ENCODE results near the gene BTN2A1.

Gene BTN2A1

GRCh38 chr6:26445934-26446667, 11.7 kb upstream of the BTN2A1 start:
- H3K27me3 ChIP-seq (ENCODE audit: control insufficient read depth, low read length) = no peaks in the 10 kb centered on the region
- no peak overlapping the region for H3K27ac ChIP-seq (ENCODE audit: low read depth, low read length)
- H3K4me1 ChIP-seq (ENCODE audit: control insufficient read depth, low read length) = no peaks in the 10 kb centered on the region
- H3K36me3 ChIP-seq (ENCODE audit: control insufficient read depth, low read length) = no peaks in the 10 kb centered on the region
- H3K4me2 ChIP-seq (ENCODE audit: low read length) = no peak overlapping the region
- no peaks in the 10 kb centered on the region for H3K79me2 ChIP-seq (ENCODE audit: control insufficient read depth, low read length)
- TF ChIP-seq EZH2phosphoT487 (IDR thresholded peaks at IDR 0.05; ENCODE audit: borderline replicate concordance, low read length) = no peak
- TF ChIP-seq, protein P1, sequence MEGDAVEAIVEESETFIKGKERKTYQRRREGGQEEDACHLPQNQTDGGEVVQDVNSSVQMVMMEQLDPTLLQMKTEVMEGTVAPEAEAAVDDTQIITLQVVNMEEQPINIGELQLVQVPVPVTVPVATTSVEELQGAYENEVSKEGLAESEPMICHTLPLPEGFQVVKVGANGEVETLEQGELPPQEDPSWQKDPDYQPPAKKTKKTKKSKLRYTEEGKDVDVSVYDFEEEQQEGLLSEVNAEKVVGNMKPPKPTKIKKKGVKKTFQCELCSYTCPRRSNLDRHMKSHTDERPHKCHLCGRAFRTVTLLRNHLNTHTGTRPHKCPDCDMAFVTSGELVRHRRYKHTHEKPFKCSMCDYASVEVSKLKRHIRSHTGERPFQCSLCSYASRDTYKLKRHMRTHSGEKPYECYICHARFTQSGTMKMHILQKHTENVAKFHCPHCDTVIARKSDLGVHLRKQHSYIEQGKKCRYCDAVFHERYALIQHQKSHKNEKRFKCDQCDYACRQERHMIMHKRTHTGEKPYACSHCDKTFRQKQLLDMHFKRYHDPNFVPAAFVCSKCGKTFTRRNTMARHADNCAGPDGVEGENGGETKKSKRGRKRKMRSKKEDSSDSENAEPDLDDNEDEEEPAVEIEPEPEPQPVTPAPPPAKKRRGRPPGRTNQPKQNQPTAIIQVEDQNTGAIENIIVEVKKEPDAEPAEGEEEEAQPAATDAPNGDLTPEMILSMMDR (IDR thresholded peaks at IDR 0.05; ENCODE audit: low read depth, low read length, poor library complexity, severe bottlenecking) = no peak
- H3K9me3 ChIP-seq (ENCODE audit: control insufficient read depth, insufficient read depth, low read length) = no peaks in the 10 kb centered on the region
- H3F3A ChIP-seq (ENCODE audit: control insufficient read depth, insufficient read depth) = no peaks in the 10 kb centered on the region
- H3K4me3 ChIP-seq (ENCODE audit: low read length) = no peak overlapping the region
- H3K9me2 ChIP-seq (replicated peaks; ENCODE audit: control insufficient read depth, low read length) = no peaks in the 10 kb centered on the region
- H4K20me1 ChIP-seq (ENCODE audit: control insufficient read depth, insufficient read depth, low read depth, low read length) = no peaks in the 10 kb centered on the region

- H3K27ac ChIP-seq (ENCODE audit: low read depth, low read length) = no peak overlapping the region
- H3K9me3 ChIP-seq (ENCODE audit: control insufficient read depth, insufficient read depth, low read length) = no peaks in the 10 kb centered on the region
- H3K4me3 ChIP-seq (ENCODE audit: low read length) = no peak overlapping the region
- no peaks in the 10 kb centered on the region for H3K79me2 ChIP-seq (ENCODE audit: control insufficient read depth, low read length)
- no peaks in the 10 kb centered on the region for H4K20me1 ChIP-seq (ENCODE audit: control insufficient read depth, insufficient read depth, low read depth, low read length)
- H3K9me2 ChIP-seq (replicated peaks; ENCODE audit: control insufficient read depth, low read length) = no peaks in the 10 kb centered on the region
- no peaks in the 10 kb centered on the region for H3K27me3 ChIP-seq (ENCODE audit: control insufficient read depth, low read length)
- no peaks in the 10 kb centered on the region for H3K36me3 ChIP-seq (ENCODE audit: control insufficient read depth, low read length)
- TF ChIP-seq, protein P1 (IDR thresholded peaks at IDR 0.05; ENCODE audit: low read depth, low read length, poor library complexity, severe bottlenecking) = no peak
- TF ChIP-seq EZH2phosphoT487 (IDR thresholded peaks at IDR 0.05; ENCODE audit: borderline replicate concordance, low read length) = no peak
- H3F3A ChIP-seq (ENCODE audit: control insufficient read depth, insufficient read depth) = no peaks in the 10 kb centered on the region
- no peak overlapping the region for H3K4me2 ChIP-seq (ENCODE audit: low read length)
- H3K4me1 ChIP-seq (ENCODE audit: control insufficient read depth, low read length) = no peaks in the 10 kb centered on the region
These were observed 10.5 kb upstream of the BTN2A1 start for GRCh38 chr6:26447257-26447656.

- H3K4me3 ChIP-seq (ENCODE audit: low read length) = no peak overlapping the region
- no peak overlapping the region for H3K27ac ChIP-seq (ENCODE audit: low read depth, low read length)
- no peaks in the 10 kb centered on the region for H3K9me2 ChIP-seq (replicated peaks; ENCODE audit: control insufficient read depth, low read length)
- H3K4me1 ChIP-seq (ENCODE audit: control insufficient read depth, low read length) = no peaks in the 10 kb centered on the region
- TF ChIP-seq, protein P1 (IDR thresholded peaks at IDR 0.05; ENCODE audit: low read depth, low read length, poor library complexity, severe bottlenecking) = no peak
- no peak for TF ChIP-seq EZH2phosphoT487 (IDR thresholded peaks at IDR 0.05; ENCODE audit: borderline replicate concordance, low read length)
- H3K9me3 ChIP-seq (ENCODE audit: control insufficient read depth, insufficient read depth, low read length) = no peaks in the 10 kb centered on the region
- H3K79me2 ChIP-seq (ENCODE audit: control insufficient read depth, low read length) = no peaks in the 10 kb centered on the region
- H3K4me2 ChIP-seq (ENCODE audit: low read length) = no peak overlapping the region
- no peaks in the 10 kb centered on the region for H3F3A ChIP-seq (ENCODE audit: control insufficient read depth, insufficient read depth)
- no peaks in the 10 kb centered on the region for H3K27me3 ChIP-seq (ENCODE audit: control insufficient read depth, low read length)
- no peaks in the 10 kb centered on the region for H3K36me3 ChIP-seq (ENCODE audit: control insufficient read depth, low read length)
- no peaks in the 10 kb centered on the region for H4K20me1 ChIP-seq (ENCODE audit: control insufficient read depth, insufficient read depth, low read depth, low read length)
These were observed 7.5 kb upstream of the BTN2A1 start for GRCh38 chr6:26450240-26450639.

Measured in DOHH2 (cell line).